WTC11 (cell line): ENCODE data around the gene SEZ6L. TPM values are rescaled to one million over a fixed set of nuclear protein-coding genes. Genes with fewer than 3 reads are reported as not detected.

Experiments used
- TEAD4 ChIP-seq: sonication (generic); formaldehyde crosslinking; IDR thresholded peaks from 2 replicates; pipeline ENCODE4 v1.8.0; 2022; ENCODE audit warnings: mild to moderate bottlenecking, missing genetic modification reagents
- ZNF425 ChIP-seq: fragments of 250-450 bp; sonication (Bioruptor Pico); conservative IDR thresholded peaks from 2 replicates; pipeline ENCODE4 v1.9.0; 2021; ENCODE audit warnings: mild to moderate bottlenecking
- total RNA-seq: library from RNA; stranded (reverse); gene quantifications from 3 replicates; pipeline ENCODE4 v1.2.3, GENCODE V29; 2021

The SEZ6L gene
- total RNA-seq, 1 experiment from 2014 or later: 0.57 TPM

GRCh38 chr22:26432619-26433311, 263.5 kb downstream of the SEZ6L start (continued):
- no peak for TF ChIP-seq ZNF425 (CRISPR knock-in tag)
- no peak for TF ChIP-seq TEAD4 (CRISPR knock-in tag)
